ENCODE measurements around the gene UNC45B.

DNA sequence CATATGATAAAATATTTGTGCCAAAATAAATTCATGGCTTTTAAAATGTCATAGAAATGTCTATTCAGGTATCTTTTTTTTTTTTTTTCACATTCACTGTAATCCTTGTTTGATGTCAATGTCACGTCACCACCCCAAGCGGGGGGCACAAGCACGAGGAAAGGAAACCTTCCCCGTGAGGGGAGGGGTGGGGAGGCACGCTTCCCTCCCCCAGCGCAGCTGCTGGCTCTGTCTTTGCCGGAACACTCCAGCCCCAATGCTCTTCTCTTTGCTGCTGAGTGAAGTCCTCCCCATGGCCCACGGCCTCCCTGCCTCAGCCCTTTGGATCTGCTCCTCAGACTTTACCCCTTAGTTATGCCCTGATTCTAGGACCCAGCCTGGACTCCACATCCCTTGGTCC, 45.1 kb downstream of the UNC45B start:
- TF ChIP-seq CTCF (IDR thresholded peaks at IDR 0.05; ENCODE audit: low read depth, low read length) (no peak), EZH2phosphoT487 (IDR thresholded peaks at IDR 0.05; ENCODE audit: low read depth) (no peak)
